SK-N-MC (cell line): ENCODE measurements around the gene ASPM.

ENCODE experiments used
- EZH2 ChIP-seq: fragments of 200-600 bp; sonication (generic); IDR thresholded peaks from one replicate; pipeline ENCODE4 v1.6.1; 2017; ENCODE audit warnings: antibody characterized with exemption
- POLR2AphosphoS5 ChIP-seq: IDR thresholded peaks from 2 replicates; pipeline ENCODE4 v1.6.1; 2012; ENCODE audit warnings: mild to moderate bottlenecking, low read depth, low read length, borderline replicate concordance

- TF ChIP-seq EZH2 = no peak
- TF ChIP-seq POLR2AphosphoS5 = no peak
Observed at GRCh38 chr1:197141575-197141974, 4.9 kb downstream of the ASPM start.
